Right kidney (tissue), 1 donor: ENCODE measurements around the gene WSB1.
"Not testable (repeated sequence)": the region's sequence is repeated elsewhere in the genome, so short reads cannot be mapped to it uniquely, and the experiment has no call there.

Experiments
- DNase-seq: peaks from one replicate; pipeline ENCODE4 v3.0.0-alpha.2; 2016

The WSB1 gene

GRCh38 chr17:27269974-27270373 is 23.9 kb upstream of the WSB1 start:
- no peak for DNase-seq

DNA sequence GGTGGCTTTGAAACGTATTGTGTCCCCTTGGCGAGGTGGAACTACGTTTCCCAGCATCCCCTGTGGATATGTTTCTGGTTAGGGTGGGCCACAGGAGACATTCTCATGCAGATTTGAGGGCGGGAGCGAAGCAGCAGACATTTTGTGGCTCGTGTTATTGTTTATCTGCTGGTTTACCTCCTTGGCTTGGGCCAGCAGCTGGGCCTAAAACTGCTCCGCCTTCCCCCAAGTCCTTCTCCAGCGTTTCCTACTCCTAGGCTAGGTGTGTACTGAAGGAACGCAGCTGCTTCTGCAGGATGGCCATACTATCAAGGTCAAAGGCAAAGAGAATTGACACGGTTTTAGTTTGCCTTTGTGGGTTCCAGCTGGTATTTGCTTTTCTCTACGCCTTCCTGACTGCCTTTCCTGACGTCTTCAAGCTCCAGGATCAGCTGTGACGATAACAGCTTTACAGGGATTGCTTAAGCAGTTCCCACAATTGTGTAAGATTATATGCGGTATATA is 17.2 kb upstream of the WSB1 start:
- no peak for DNase-seq

DNA sequence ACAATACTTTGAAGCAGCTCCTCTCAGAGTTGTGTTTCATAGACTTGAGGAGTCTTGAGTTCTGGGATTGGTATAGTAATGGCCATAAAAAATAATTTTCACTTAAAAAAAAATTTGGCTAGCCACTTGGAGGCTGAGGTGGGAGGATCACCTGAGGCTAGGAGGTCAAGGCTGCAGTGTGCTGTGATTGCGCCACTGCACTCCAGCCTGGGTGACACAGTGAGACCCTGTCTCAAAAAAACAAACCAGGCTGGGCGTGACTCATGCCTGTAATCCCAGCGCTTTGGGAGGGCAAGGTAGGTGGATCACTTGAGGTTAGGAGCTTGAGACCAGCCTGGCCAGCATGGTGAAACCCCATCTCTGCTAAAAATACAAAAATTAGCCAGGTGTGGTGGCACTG is 14.8 kb upstream of the WSB1 start:
- DNase-seq, result not testable (repeated sequence)

DNA sequence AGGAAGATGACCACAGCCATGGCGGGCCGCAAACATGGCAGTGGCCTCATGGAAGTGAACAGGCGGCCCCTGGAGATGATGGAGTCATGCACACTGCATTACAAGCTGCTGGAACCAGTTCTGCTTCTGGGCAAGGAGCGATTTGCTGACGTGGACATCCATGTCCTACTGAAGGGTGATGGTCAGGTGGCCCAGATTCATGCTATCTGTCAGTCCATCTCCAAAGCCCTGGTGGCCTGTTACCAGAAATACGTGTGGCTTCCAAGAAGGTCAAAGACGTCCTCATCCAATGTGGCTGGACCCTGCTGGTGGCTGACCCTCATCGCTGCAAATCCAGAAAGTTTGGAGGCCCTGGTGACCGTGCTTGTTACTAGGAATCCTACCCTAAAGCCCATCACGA is 13.4 kb upstream of the WSB1 start:
- DNase-seq, result no peak

GRCh38 chr17:27281438-27281837 is 12.5 kb upstream of the WSB1 start:
- DNase-seq, result no peak

- DNase-seq, result no peak
Measured at GRCh38 chr17:27282054-27282551, 11.8 kb upstream of the WSB1 start.

- DNase-seq, result no peak
Measured at GRCh38 chr17:27283060-27283459, 10.9 kb upstream of the WSB1 start.

DNA sequence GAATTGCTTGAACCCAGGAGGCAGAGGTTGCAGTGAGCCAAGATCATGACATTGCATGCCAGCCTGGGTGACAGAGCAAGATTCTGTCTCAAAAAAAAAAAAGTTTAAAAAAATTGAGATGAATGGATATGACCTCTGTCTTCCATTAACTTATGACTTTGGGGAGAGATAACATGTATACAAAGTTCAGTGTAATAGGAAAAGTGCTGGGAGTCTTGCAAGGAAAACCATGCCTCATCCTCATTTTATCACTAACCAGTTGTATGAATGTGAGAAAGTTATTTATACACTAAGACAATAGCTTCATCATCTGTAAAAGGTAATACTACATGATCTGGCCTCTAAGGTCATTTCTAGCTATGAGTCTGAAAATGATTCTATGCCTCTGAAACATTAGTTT is 10.2 kb upstream of the WSB1 start:
- no peak for DNase-seq

- DNase-seq, result no peak
Measured at GRCh38 chr17:27284811-27285415, 9.0 kb upstream of the WSB1 start.

- no peak for DNase-seq
Measured at GRCh38 chr17:27285516-27285915, 8.4 kb upstream of the WSB1 start.

DNA sequence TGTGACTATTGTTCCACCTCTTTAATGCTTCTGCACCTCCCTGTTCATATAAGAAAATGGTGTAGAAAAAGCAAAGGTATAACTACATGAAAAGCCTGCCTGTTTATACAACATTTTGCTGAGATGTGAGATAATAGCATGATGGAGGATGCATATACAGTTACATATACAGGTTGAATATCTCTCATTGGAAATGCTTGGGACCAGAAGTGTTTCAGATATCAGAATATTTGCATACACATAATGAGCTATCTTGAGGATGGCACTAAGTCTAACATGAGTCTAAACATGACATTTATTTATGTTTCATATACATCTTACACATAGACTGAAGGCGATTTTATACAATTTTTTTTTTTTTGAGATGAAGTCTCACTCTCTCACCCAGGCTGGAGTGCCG is 5.7 kb upstream of the WSB1 start:
- no peak for DNase-seq

GRCh38 chr17:27289856-27290255 is 4.1 kb upstream of the WSB1 start:
- DNase-seq, result no peak

DNA sequence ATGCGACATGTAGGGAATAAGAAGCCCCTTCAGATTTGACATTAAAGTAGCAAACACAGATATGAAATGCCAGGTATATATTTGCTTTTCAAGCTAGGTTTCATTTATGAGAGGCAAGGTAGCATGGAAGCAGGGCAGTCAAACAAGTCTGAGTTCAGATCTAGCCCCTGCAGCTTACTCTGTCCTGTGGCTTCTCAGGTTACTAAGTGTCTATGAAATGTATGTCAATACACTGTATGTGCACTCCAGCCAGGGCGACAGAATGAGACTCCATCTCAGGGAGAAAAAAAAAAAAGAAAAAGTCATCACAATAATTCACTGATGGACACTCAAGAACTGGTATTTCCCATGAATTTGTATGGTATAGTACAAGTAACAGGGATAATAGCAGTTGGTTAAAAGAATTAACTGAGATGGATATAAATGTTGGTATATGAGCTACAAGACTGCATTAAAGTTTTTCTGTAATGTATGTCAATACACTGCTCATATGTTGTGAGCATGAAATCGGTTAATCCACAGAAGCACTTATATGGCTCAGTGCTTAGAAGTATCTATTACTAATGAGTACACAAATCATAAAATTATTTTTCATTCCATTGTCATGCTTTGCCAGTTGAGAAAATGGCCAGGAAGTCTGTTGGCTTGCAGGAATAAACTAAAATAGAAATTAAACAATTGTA is 2.9 kb upstream of the WSB1 start:
- no peak for DNase-seq

DNA sequence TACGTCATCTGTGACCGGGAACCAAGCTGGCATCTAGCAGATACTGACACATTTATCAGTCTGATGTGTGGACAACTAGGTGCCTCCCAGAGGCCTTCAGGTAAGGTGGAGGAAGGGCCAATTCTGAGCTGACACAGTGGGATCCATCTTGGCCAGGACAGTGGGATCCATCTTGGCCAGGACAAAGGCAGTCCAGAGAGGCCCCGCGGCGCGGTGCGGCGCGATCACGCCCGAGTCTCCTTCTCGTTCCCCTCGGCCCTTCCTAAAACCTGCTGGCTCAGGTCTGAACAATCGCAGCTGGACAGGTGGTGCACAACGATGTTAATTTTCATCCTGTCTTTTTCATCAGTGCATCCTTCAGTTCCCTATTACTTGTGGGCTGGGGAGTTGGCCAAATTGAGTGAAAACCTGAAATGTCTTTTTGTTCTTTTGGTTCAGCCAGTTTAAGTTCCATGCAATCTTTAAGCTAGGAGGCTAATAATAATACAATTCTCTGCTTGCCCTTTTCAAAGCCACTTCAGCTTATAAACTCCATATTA is 486 bp upstream of the WSB1 start:
- no peak for DNase-seq

DNA sequence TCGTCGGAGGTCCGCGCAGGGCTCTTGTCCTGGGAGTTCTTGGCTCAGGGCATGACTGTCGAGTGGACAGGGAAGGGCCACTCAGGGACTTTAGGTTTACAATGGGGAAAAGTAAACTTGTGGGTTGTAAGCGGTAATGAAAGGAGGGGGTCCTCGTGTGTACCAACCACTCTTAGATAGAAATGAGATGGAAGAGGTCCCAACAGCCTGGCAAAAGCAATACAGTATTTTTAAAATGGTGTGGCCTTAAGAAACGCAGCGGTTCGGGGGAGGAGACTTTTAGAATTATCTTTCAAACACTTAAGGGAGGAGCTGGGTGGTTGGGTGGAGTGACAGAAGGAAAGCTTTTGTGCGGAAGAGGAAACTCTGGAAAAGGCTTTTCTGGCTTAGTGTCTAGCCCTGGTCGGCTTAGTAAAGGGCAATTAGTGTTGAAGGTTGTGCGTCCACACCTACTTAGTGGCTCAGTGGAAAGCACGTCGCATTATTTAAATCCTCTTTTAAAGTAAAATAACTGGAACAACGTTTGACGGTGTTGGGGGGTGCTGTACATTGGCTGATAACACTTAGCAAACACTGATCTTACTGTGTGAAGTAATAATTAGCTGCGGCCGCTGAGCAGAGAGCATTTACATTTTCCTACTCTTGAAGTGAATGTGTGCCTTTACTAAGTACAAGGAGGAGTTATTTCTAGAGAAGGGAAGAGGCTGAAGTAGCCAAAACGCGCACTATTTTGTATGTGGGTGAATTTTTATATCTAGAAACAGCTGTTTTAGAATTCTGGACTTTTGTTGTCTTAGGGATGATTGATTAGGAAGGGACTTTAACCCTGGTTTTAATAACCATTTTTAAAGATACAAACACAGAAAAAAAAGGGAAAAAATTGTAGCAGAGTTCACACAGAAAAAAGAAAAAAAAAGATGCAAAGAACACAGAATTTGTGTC is 1.0 kb downstream of the WSB1 start:
- DNase-seq, result no peak

GRCh38 chr17:27295945-27296344 is 2.0 kb downstream of the WSB1 start:
- no peak for DNase-seq

DNA sequence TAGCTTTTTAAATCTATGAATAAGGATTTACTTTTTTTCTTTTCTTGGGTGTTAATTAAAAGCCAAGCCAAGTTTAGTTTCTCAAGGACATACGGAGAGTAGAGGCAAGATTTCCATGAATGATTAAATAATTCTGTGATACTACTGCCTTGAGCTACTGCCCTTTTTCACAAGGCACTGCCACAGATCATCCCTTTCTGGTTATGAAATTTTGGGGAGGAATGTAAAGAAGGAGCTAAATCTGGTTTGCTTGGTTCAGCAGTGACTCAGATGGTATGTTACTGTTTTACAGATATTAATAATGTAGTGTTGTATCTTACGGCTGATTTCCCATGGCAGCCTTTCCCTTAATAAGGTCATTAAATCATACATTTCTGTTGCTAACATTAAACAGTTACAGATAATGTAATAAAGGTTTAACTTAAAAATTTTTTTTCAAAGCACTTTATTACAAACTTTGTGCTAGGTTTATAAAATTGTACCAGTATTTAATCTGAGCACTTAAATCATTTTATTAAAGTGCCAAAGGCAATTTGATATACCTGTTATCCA is 2.6 kb downstream of the WSB1 start:
- DNase-seq, result no peak

- no peak for DNase-seq
Measured at GRCh38 chr17:27299384-27300049, 5.6 kb downstream of the WSB1 start.

GRCh38 chr17:27303734-27304133 is 9.8 kb downstream of the WSB1 start:
- no peak for DNase-seq

- DNase-seq, result no peak
Measured at GRCh38 chr17:27306276-27306835, 12.4 kb downstream of the WSB1 start.

DNA sequence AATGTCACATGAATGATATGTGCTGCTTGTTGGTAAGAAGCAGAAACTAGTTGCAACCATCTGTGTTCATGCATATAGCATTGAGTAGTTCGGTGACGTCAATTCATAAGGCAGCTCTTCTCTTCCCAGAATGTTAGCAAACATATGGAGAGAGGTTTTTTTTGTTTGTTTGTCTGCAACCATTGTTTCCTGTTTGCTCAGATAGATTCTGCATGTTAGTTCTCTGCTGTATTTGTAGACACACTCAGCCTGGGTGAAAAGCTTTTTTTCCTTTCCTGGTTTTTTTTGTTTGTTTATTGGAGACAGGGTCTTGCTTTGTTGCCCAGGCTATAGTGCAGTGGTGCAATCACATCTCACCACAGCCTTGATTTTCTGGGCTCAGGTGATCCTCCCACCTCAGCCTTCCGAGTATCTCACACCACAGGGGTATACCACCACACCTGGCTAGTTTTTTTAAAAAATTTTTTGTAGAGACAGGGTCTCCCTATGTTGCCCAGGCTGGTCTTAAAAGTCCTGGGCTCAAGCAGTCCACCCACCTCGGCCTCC is 16.7 kb downstream of the WSB1 start:
- no peak for DNase-seq
